Measurements from ENCODE around the gene METTL13.

METTL13 gene

GRCh38 chr1:171783816-171784530, 2.5 kb downstream of the METTL13 start:
- no peak overlapping the region for H3K4me3 ChIP-seq (ENCODE audit: low read depth, low read length)
- no peak for DNase-seq (ENCODE audit: low read depth, low spot score)
- in situ Hi-C loops (cut with HindIII; ENCODE audit: low sequenced_read_pairs): no loop called here
- no peak for TF ChIP-seq CTCF (IDR thresholded peaks at IDR 0.05; ENCODE audit: low read depth, low read length)

GRCh38 chr1:171784784-171785183, 3.3 kb downstream of the METTL13 start:
- TF ChIP-seq CTCF (IDR thresholded peaks at IDR 0.05; ENCODE audit: low read depth, low read length): no peak
- no peak overlapping the region for H3K4me3 ChIP-seq (ENCODE audit: low read depth, low read length)
- no peak for DNase-seq (ENCODE audit: low read depth, low spot score)
- in situ Hi-C loops (cut with HindIII; ENCODE audit: low sequenced_read_pairs): no loop called here

GRCh38 chr1:171785766-171786165, 4.3 kb downstream of the METTL13 start:
- no peak for TF ChIP-seq CTCF (IDR thresholded peaks at IDR 0.05; ENCODE audit: low read depth, low read length)
- H3K4me3 ChIP-seq (ENCODE audit: low read depth, low read length): no peak overlapping the region
- in situ Hi-C loops (cut with HindIII; ENCODE audit: low sequenced_read_pairs): no loop called here
- DNase-seq (ENCODE audit: low read depth, low spot score): no peak

- no peak for TF ChIP-seq CTCF (IDR thresholded peaks at IDR 0.05; ENCODE audit: low read depth, low read length)
- H3K4me3 ChIP-seq (ENCODE audit: low read depth, low read length): no peak overlapping the region
- in situ Hi-C loops (cut with HindIII; ENCODE audit: low sequenced_read_pairs): no loop called here
- DNase-seq (ENCODE audit: low read depth, low spot score): no peak
These were observed 5.1 kb downstream of the METTL13 start for GRCh38 chr1:171786534-171786933.

- no peak for DNase-seq (ENCODE audit: low read depth, low spot score)
- in situ Hi-C loops (cut with HindIII; ENCODE audit: low sequenced_read_pairs): no loop called here
- H3K4me3 ChIP-seq (ENCODE audit: low read depth, low read length): no peak overlapping the region
- no peak for TF ChIP-seq CTCF (IDR thresholded peaks at IDR 0.05; ENCODE audit: low read depth, low read length)
These were observed 6.4 kb downstream of the METTL13 start for GRCh38 chr1:171787686-171788480.

GRCh38 chr1:171788696-171789095, 7.2 kb downstream of the METTL13 start:
- H3K4me3 ChIP-seq (ENCODE audit: low read depth, low read length): no peak overlapping the region
- TF ChIP-seq CTCF (IDR thresholded peaks at IDR 0.05; ENCODE audit: low read depth, low read length): no peak
- in situ Hi-C loops (cut with HindIII; ENCODE audit: low sequenced_read_pairs): no loop called here
- DNase-seq (ENCODE audit: low read depth, low spot score): peak; percentile 77
